NCI-H1694 (cell line): Measurements from ENCODE around the gene CNMD.
"Not testable (repeated sequence)": the region's sequence is repeated elsewhere in the genome, so short reads cannot be mapped to it uniquely, and the experiment has no call there.

Experiments used
- DNase-seq: peaks from one replicate; lab custom pipeline; 2025; lab: John Stamatoyannopoulos, UW

CNMD gene

DNA sequence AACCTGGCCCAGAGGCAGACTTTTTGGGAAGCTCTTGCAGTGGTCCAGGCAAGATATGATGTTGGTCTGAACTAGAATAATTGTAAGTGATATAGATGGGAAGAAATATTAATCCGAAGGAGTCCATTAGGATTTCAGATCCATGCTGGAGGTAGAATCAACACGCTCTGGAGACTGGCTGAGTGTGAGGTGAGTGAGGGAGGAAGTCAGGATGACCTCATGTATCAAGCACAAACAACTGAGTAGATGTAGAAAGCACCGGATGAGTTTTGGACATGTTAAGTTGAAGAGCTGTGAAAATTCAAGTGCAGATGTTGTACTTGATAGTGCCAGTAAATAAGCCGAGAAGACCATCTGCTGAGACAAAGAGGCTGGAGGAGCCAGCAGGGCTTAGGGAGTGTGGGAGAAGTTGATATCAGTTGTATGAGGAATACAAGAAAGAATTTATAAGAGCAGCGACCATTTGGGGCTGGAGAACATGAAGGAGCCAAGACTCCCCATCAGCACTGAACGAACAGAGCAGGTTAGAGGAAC is 5.3 kb upstream of the CNMD start:
- peak; percentile 56 for DNase-seq

DNA sequence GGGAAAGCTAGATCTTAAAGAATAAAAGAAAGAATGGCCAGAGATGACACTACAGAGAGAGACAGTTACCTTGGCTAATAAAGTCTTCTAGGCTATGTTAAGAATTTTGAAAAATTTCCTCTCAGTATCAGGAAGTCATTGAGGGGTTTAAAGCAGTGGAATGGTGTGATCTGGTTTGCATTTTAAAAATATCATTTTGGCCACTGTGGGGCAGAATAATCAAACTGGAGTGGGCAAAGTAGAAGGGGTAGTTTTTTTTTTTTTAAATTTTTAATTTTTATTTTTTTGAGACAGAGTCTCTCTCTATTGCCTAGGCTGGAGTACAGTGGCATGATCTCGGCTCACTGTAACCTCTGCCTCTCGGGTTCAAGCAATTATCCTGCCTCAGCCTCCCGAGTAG is 4.4 kb upstream of the CNMD start:
- no peak for DNase-seq

DNA sequence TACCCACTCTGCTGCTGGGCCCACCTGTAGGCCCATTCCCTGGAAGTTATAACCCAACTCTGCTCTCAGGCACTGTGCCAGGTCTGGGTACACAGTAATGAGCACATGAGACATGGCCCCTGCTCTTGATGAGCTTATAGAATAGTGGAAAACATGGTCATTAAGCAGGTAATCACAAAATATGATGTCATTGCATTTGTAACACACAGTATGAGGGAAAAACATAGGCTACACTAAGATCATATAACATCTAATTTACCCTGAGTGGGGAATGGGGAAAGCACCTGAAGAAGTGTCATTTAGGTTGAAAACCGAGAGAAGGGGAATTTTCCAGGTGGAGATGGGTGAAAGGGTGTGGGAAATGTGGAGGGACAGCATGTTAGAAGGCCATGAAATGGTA is 3.9 kb upstream of the CNMD start:
- DNase-seq: no peak

DNA sequence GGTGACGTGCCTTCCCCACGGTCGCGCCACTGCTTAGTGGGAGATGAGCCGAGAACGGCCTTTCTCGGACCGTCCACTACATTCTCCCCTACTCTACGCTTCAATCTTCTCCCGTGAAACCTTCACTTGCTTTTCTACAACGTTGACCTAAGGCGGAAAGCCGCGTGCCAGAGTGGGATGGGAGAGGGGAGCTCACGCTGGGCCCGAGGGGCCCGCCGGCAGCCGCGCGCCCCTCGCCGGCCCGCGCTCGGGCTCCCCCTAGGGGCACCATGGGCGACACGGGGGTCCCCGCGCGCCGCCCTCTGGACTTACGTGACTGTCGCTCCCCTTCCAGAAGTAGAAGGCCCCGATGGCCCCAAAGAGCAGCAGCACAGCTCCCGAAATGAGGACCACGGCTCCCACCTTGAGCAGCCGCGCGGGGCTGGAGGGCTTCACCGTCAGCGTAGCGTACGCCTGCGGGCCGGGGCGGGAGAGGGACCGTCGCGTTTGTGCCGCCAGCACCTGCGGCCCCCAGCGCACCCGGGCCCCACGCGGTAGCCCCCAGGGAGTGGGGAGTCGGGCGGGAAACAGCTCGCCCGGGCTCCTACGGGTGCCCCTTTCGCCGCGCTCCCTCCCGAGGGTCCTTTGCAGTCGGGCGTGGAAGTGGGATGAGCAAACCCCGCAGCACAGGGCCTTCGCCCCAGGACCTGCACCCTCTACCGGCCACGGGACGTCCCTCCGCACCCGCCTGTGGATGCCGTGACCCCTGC is 727 bp downstream of the CNMD start:
- no peak for DNase-seq

DNA sequence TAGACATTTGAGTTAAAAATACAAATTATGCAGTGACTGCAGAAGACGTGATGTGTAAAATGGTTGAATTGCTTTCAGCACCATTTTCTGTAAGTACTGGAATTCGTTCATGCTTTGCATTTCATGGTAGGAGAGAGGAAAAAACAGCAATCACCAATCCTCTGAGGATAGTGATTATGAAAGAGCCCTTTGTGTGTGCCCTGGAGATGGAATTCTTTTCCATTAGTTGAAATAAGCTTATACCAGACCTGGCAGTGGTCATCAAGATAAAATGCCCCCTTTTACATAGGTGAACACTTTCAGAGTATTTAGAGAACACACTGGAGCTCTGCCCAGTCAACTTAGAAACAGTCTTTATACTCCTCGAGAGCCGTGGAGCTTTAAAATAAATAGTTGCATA is 1.7 kb downstream of the CNMD start:
- no peak for DNase-seq

DNA sequence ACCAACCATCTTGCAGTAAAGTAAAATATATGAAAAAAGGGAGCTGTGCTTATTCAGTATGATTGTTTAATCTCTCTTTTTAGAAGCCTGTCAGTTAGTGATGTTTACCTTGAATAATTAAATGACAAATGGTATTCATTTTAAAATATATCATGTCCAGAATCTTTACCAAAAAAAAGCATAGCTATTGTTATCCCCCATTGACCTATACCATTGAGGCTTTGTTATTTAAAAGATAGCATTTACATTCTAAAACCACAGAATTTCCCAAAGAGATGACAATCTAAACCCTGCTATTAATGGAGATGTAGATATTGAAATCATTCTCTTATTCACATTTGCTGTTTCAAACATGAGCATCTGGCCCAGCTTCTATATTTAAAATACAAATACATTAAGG is 2.2 kb downstream of the CNMD start:
- no peak for DNase-seq

DNA sequence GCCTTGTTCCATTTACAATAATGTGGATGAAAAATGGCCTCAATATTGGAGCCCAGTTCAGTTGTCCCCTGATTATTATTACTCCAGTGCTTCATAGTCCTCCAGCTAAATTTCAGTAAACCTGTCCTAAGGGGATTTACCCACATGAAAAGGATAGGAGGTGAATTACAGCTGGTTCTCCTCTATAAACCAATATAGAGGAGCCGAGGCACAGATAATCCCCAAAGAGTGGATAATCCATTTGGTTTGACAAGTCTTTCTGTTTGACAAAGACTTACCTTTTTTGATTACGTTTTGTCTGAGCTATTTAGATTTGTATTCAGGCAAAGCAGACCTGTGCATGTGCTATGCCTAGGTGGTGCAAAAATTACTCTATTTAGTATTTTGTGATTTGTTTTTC is 2.7 kb downstream of the CNMD start:
- DNase-seq: no peak

DNA sequence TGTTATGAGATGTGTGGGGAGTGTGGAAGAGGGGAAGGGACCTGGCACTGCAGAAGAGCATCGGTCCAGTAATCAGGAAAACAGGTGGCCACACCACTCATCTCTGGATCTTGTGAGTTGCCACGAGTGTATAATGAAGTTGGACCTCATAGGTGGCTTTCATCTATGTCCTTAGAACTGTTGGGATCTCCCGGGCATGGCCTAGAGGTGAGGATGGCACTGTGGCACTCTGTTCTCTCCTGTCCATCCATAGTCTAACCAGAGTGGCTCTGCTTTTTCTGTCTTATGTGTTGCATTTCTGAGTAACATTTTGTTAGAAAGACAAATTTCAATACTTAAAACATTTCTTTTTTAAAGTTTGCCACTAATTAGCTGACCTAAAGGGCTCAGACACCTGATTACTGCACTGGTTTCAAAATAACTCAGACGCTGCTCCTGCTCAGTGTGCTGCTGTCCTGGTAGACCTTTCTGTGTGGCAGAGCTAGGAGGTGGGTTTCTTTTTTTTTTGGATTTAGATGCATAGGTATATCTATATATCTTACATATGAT is 5.5 kb downstream of the CNMD start:
- DNase-seq: no peak

DNA sequence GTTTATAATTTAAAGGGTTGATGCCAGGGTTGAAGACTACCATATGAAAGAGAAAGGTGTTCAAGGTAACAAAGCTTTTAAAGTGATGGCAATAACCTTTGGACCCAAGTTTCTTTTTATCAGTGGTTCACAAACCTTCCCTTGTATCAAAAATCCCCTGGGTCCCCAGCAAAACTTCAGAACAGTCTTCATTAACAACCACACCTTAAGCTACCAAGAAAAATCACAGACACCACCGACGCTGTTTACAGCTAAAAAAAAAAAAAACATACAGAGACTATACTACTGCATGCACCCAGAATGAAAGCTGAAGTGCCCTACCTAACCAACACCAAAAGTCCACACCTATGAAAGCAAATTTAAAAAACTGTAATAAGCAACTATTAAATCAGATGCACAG is 13.4 kb downstream of the CNMD start:
- DNase-seq: no peak

DNA sequence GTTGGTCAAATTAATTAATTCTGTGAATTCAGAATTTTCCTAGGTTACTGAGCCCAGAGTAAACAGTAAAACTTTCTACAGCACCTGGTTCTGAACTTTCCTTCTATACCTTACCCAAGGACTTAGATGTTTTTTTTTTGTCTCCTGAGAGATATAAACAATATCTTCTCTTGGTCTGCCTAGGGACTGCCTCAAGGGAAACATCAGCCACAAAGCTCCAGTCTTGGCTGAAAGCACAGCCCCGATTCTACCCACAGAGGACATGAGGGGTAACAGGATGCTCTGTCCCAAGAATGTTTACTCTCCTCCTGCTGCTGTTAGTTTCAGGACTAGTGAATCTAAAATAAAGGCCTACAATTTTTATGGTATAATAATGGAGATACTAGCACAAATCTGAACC is 14.3 kb downstream of the CNMD start:
- DNase-seq: no peak

DNA sequence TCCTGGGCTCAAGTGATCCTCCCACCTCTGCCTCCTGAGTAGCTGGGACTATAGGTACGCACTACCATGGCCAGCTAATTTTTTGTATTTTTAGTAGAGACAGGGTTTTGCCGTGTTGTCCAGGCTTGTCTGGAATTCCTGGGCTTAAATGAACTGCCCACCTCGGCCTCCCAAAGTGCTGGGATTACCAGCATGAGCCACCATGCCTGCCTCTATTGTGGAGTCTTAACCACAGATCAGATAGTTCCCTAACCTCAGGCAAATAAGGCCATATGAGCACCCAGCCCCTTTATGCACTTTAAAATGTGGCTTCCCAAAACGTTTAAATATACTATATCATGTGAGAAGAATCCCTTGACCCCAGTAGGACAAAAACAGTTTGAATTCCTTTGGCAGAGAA is 16.4 kb downstream of the CNMD start:
- no peak for DNase-seq

DNA sequence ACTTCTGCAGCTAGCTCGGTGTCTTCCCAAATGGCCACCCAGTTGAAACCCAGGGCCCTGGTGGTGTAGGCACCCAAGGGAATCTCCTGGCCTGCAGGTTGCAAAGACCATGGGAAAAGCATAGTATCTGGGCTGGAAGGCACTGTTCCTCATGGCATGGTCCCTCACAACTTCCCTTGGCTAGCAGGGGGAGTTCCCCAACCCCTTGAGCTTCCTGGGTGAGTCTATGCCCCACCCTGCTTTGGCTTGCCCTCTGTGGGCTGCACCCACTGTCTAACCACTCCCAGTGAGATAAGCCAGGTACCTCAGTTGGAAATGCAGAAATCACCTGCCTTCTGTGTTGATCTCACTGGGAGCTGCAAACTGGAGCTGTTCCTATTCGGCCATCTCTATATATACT is 18.3 kb downstream of the CNMD start:
- DNase-seq: not testable (repeated sequence)

DNA sequence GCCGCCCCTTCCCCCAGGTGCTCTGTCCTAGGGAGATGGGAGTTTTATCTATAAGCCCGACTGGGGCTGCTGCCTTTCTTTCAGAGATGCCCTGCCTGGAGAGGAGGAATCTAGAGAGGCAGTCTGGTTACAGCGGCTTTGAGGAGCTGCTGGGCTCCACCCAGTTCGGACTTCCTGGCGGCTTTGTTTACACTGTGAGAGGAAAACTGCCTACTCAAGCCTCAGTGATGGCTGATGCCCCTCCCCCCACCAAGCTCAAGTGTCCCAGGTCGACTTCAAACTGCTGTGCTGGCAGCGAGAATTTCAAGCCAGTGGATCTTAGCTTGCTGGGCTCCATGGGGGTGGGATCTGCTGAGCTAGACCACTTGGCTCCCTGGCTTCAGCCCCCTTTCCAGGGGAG is 18.7 kb downstream of the CNMD start:
- not testable (repeated sequence) for DNase-seq

DNA sequence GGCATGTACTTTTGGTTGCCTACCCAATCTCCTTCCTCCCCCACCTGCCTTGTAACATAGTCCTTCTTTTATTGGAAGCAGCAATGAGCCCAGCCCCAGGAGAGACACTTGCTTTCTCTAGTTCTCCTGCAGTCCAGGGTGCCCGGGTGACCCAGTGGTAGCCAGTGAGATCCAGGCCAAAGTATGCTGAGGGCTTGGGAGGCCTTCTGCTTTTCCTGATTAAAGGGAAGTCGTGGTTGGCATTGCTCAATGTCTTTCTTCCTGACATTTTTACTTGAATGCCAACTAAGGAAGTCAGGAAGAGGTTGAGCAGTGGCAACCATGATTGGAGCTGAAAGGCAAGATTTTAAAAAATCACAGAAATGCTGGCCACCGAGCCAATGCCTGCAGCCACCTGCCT is 25.7 kb downstream of the CNMD start:
- DNase-seq: no peak

DNA sequence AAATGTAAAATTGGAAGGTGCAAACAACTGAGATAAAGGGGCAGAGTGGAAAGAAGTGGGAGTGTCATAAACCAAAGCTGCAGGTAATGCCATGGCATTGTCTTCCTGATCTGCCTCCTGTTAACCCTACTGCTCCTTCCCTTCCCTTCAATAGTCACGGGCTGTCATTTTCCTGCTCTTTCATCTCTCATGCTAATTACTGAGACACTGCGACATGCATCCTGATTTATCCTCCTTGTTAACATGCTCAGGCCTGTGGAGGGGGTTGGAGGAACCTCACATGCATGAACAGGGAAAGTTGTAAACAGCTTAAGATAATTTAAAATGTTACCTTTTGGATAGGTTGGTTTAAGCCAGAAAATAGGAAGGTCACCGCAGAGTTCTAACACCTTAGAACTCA is 27.2 kb downstream of the CNMD start:
- DNase-seq: no peak

DNA sequence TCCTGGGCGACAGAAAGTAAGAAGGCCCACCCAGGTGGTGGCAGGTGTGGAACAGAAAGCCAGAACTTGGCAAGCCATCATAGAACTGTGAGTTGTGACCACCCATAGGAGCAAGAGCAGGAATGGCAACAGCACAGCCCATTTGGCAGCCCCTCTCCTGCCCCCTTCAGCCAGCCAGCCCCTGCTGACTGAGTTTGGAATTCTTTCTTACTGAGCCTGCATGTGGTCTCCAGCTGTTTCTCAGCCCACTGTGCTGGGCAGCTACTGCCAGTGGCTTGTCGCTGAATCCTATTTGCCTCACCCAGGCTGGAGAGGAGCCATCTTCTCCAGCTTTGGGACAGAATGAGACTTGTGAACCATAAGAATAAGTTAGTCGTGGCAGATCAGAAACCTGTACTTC is 28.3 kb downstream of the CNMD start:
- no peak for DNase-seq

DNA sequence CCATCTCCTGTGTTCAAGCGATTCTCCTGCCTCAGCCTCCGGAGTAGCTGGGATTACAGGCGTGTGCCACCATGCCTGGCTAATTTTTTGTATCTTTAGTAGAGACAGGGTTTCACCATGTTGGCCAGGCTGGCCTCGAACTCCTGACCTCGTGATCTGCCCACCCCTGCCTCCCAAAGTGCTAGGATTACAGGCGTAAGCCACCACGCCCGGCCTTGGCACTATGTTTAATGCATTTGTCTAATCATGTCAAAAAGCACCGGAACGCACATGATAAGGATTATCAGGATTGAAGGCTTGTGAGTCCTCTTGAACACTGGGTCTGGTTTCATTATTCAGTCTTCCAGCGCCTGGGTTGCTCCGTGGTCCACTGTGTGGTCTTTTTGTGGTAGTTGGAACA is 31.4 kb downstream of the CNMD start:
- DNase-seq: not testable (repeated sequence)

DNA sequence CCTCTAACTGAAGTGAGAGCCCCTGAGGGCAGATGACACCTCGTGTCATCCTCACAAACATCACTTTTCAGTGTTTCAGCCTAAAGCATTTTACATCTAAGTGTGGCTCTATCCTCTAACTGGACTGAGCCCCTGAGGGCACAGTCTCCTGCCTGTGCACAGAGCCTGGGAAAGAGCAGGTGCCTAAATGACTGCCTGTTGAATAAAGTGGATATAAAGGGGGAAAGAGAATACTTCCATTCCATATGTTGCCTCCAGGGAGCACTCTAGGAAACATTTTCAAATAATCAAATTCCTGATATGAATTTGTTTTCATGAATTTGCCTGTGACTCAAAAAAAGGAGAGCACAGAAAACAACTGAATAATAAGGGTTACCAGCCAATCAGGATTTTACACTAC is 32.2 kb downstream of the CNMD start:
- DNase-seq: peak; percentile 9

DNA sequence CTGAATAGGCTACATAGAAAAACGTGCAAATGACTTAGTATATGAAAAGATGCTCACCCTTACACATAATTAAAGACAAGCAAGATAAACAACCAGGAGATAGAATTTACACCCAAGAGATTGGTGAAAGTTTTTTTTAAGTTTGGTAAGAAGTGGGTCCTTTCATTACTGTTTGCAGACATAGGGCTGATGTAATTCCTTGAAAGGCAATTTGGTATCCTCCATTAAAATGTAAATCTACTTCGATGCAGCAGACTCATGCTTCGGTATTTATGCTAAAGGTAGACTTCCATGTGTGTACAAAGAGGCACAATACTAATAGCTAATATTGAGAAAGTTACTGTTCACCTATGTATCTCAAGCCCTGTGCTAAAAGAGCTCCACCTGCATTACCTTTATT is 33.5 kb downstream of the CNMD start:
- DNase-seq: no peak

DNA sequence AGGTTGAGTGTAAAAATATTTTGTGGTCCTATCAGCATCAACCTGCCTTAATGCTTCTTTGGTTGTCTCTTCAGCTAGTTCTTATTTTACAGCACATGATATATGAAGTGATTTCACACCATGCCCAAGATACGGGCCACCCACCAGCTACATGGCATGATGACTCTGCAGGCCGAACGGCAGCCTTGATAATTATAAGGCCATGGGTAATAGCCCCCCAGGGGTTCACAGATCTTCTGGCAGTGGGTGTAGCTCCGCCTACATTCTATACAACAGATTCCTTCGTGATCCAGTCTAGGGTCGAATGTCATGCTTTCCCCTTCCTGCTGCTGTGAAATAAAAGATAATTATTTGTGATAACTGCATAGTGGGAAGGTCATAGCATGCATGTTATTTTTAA is 36.1 kb downstream of the CNMD start:
- DNase-seq: no peak

DNA sequence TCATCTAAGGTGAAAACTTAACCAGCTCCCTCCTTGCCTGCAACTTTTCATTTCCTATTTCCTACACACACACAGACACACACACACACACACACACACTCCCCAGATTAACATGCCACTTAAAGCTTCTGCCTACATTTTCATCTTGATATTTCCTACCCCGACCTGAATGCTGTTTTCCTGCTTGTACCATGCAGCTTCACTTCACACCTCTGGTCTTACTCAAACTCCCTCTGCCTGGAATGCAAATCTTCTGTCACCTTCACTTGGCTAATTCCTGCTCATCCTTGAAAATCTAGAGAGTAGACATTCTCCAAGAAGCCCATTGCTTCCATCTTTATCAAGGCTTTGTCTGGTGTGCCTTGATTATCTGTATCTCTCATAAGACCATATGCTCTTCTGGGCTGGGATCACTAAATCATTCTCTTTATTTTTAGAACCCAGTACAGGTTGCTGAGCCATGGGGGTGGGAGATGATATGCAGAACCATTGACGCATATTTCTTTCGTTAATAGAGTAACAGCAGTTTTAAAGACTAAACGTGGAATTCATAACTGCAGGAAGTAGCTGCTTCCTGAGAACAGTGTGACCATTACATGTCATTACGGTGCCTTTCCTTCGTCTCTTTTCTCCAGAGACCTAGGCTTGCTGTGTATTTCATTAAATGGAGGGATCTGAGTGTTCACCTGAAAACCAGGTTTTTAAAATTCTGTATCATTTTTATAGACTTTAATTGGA is 37.7 kb downstream of the CNMD start:
- no peak for DNase-seq

DNA sequence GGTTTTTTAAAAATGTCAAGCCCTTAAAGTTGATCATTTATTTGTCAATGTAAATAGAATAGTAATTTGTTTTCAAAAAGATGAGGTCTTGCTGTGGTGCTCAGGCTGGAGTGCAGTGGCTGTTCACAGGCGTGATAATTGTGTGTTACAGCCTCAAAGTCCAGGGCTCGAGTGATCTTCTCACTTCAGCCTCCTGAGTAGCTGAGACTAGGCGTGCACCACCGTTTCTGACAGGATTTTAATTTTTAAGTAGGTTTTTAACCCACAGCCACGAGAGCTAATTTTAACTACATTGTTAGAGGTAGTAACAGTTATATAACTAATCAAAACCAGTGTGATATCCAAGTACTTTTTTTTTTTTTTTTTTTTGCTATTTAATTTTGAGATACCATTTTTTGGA is 43.1 kb downstream of the CNMD start:
- no peak for DNase-seq

DNA sequence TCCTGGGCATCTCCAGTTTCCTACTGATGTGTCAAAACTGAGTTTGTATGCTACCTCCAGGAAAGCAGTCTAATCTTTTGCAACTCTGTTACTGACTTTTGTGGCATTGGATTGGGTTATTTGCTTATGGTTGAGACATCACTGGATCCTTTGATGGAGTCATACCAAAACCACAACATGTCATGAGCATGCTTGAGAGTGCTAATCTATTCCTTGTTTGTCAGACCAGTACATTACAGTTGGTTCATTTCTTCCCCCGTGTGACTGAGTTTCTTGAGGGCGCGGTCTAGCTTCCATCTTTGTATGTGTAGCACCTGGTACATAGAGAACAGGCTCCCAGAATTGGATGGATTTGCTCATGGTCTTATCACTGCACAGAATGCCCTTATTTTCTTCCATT is 43.8 kb downstream of the CNMD start:
- no peak for DNase-seq
